Stimulated activated CD8-positive, alpha-beta memory T cell treated with anti-CD3 and anti-CD28 coated beads, Interleukin-4, amount 100 ng/mL, for 24 hours (primary cell): ENCODE data around the gene ANKRD37.

Source experiments
- DNase-seq: peaks from one replicate; pipeline ENCODE4 v3.0.0-alpha.2; 2020; ENCODE audit warnings: low read depth

ANKRD37 gene

GRCh38 chr4:185424905-185425646 is 28.4 kb downstream of the ANKRD37 start:
- no peak for DNase-seq

GRCh38 chr4:185425647-185426352 is 29.2 kb downstream of the ANKRD37 start, which contains the start of gene UFSP2:
Gene UFSP2, minus strand, starts transcription at chr4:185425964. Its CDS starts 96 bp downstream, at chr4:185425868.
- DNase-seq, result peak; percentile 82

- no peak for DNase-seq
Measured at GRCh38 chr4:185426960-185427688, 30.5 kb downstream of the ANKRD37 start.

GRCh38 chr4:185429660-185430059 is 33.0 kb downstream of the ANKRD37 start:
- no peak for DNase-seq

- no peak for DNase-seq
Measured at GRCh38 chr4:185435466-185435865, 38.8 kb downstream of the ANKRD37 start.

- no peak for DNase-seq
Measured at GRCh38 chr4:185437809-185438208, 41.2 kb downstream of the ANKRD37 start.

GRCh38 chr4:185441479-185441878 is 44.8 kb downstream of the ANKRD37 start:
- DNase-seq, result no peak

GRCh38 chr4:185445209-185445608 is 48.6 kb downstream of the ANKRD37 start:
- DNase-seq, result no peak
